GM12864 (cell line): ENCODE measurements around the gene COPE.

Experiments used
- DNase-seq: peaks from one replicate; pipeline ENCODE4 v3.0.0-alpha.2; 2011; ENCODE audit warnings: low read depth
- H3K4me3 ChIP-seq: 2 replicates; pipeline ENCODE4 v1.5.1; 2011; ENCODE audit warnings: mild to moderate bottlenecking, low read depth, low read length, control low read depth
- CTCF ChIP-seq: IDR thresholded peaks from 2 replicates; pipeline ENCODE4 v1.5.1; 2011; ENCODE audit warnings: low read depth, mild to moderate bottlenecking, moderate library complexity, low read length, control low read depth, inconsistent platforms; ENCODE audit errors: missing control alignments

COPE gene

GRCh38 chr19:18940769-18941627, 21.8 kb upstream of the COPE start, which contains the start of gene HOMER3:
TSS of gene HOMER3 (minus strand) at chr19:18941217. CDS start at chr19:18938982, 2,235 bp downstream.
- H3K4me3 ChIP-seq = peak within 1 kb of the TSS; percentile 43
- DNase-seq = no peak
- TF ChIP-seq CTCF = peak; percentile 33

GRCh38 chr19:18939922-18940768, 21.0 kb upstream of the COPE start:
- H3K4me3 ChIP-seq = peak overlapping the region; percentile 43
- no peak for TF ChIP-seq CTCF
- no peak for DNase-seq

DNA sequence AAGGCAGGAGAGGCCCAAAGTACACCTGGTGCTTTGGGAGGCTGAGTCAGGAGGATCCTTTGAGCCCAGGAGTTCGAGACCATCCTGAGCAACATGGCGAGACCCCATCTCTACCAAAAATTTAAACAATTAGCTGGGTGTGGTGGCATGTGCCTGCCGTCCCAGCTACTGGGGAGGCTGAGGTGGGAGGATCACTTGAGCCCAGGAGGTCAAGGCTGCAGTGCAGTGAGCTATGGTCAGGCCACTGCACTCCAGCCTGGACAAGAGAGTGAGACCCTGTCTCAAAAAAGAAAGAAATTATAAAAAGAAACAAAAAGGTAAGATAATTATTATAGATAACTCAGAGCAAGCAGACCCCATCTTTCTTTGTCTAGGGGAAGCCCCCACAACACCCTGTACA, 20.0 kb upstream of the COPE start:
- H3K4me3 ChIP-seq = no peak overlapping the region
- no peak for TF ChIP-seq CTCF
- no peak for DNase-seq

DNA sequence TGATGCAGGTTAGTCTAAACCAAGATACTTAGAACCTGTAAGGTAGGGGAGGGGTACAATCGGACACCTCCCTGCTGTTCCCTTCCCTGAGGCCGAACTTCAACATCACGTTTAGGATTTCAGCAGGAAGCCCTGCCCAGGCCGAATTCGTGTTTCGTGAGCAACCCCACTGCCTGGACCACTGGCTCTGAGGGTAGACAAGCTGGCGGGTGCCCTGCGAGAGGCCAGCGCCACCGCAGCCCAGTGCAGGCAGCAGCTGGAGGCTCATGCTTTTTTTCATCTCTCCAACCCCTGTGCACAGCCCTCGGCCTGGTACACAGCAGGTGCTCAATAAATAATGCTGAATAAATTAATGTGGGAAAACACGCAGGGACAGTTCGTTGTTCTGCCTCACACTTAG, 14.1 kb upstream of the COPE start:
- DNase-seq = no peak
- no peak for TF ChIP-seq CTCF
- no peak overlapping the region for H3K4me3 ChIP-seq

DNA sequence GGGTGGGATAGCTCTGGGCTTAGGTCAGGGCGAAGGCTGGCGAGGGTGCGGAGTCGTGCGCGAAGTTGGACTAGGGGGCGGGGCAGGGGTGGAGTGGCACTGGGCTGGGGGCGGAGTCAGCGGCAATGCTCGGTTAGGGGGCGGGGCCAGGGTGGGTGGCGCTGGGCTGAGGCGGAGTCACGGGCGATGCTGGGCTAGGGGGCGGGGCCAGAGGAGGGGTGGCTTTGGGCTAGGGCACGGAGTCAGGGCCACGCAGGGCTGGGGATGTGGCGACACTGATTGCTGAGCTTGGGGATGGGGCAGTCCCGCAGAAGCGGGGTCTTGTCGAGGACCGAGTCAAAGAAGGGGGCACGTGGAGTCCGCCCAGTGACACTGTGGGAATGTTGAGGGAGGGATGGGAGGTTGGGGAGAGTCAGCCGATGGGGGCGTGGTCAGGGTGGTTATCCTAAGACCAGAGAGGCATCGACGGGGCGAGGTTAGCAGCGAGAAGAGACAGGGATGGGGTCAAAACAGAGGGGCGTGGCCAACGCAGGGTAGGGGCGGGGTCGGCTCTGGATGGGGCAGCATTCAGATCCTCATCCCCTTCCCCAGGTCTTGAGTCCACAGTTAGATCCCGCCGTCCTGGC, 13.1 kb upstream of the COPE start:
- no peak for TF ChIP-seq CTCF
- H3K4me3 ChIP-seq = peak overlapping the region; percentile 31
- no peak for DNase-seq

- no peak for DNase-seq
- TF ChIP-seq CTCF = no peak
- no peak overlapping the region for H3K4me3 ChIP-seq
These were observed 12.4 kb upstream of the COPE start for GRCh38 chr19:18931316-18932162.
